DND-41 (cell line): ENCODE results near the gene MAU2.

ENCODE experiments used
- ATAC-seq: fragments of 200-7000 bp; cut with Tn5 transposase; 3 replicates; pipeline ENCODE4 v1.9.1; 2021; ENCODE audit warnings: low read depth; ENCODE audit not compliant: insufficient read depth
- DNase-seq: peaks from one replicate; pipeline ENCODE4 v3.0.0-alpha.2; 2020
- H2AFZ ChIP-seq: 2 replicates; pipeline ENCODE4 v1.6.0; 2012; ENCODE audit warnings: low read depth, low read length
- H3K27ac ChIP-seq: 2 replicates; pipeline ENCODE4 v1.5.1; 2012; ENCODE audit warnings: low read length, inconsistent platforms
- H3K27me3 ChIP-seq: fragments of 200-600 bp; sonication (generic); 2 replicates; pipeline ENCODE4 v1.6.0; 2012; ENCODE audit warnings: low read length, mild to moderate bottlenecking, inconsistent platforms; ENCODE audit not compliant: insufficient read depth, poor library complexity
- H3K36me3 ChIP-seq: 2 replicates; pipeline ENCODE4 v1.5.1; 2012; ENCODE audit warnings: low read length, inconsistent platforms; ENCODE audit not compliant: insufficient read depth
- H3K4me1 ChIP-seq: 2 replicates; pipeline ENCODE4 v1.5.1; 2012; ENCODE audit warnings: mild to moderate bottlenecking, low read length; ENCODE audit not compliant: insufficient read depth
- H3K4me2 ChIP-seq: 2 replicates; pipeline ENCODE4 v1.6.0; 2012; ENCODE audit warnings: mild to moderate bottlenecking, moderate library complexity, low read length, inconsistent platforms; ENCODE audit not compliant: insufficient read depth
- H3K4me3 ChIP-seq, 2 experiments: fragments of 200-600 bp in 1 of 2; shearing (Covaris generic) in 1 of 2; 2 replicates each; pipeline ENCODE4 v1.5.1; 2012 to 2016; ENCODE audit warnings: inconsistent platforms in 2 of 2, low read length in 2 of 2, mild to moderate bottlenecking in 2 of 2, low read depth in 1 of 2, moderate library complexity in 1 of 2
- H3K79me2 ChIP-seq: 2 replicates; pipeline ENCODE4 v1.6.0; 2012; ENCODE audit warnings: low read length, inconsistent platforms; ENCODE audit not compliant: insufficient read depth
- H3K9ac ChIP-seq: 2 replicates; pipeline ENCODE4 v1.6.0; 2012; ENCODE audit warnings: low read depth, mild to moderate bottlenecking, inconsistent platforms, low read length, moderate library complexity
- H3K9me3 ChIP-seq: 2 replicates; pipeline ENCODE4 v1.5.1; 2012; ENCODE audit warnings: low read length, moderate library complexity, mild to moderate bottlenecking, inconsistent platforms; ENCODE audit not compliant: insufficient read depth, severe bottlenecking
- H4K20me1 ChIP-seq: 2 replicates; pipeline ENCODE4 v1.6.0; 2012; ENCODE audit warnings: low read length; ENCODE audit not compliant: insufficient read depth
- CTCF ChIP-seq: IDR thresholded peaks from 2 replicates; pipeline ENCODE4 v1.5.1; 2012; ENCODE audit warnings: borderline replicate concordance, low read length, moderate library complexity, mild to moderate bottlenecking; ENCODE audit not compliant: poor library complexity, severe bottlenecking; ENCODE audit errors: extremely low read depth
- EZH2 ChIP-seq: IDR thresholded peaks from 3 replicates; pipeline ENCODE4 v1.6.1; 2012; ENCODE audit warnings: borderline replicate concordance, low read depth, mild to moderate bottlenecking, moderate library complexity, low read length, inconsistent platforms; ENCODE audit not compliant: severe bottlenecking

The MAU2 gene

GRCh38 chr19:19334989-19335344, 14.3 kb downstream of the MAU2 start:
- Histone ChIP-seq H3K27me3 (no peaks in the 10 kb centered on the region), H3K9me3 (no peaks in the 10 kb centered on the region), H3K4me1 (no peaks in the 10 kb centered on the region), H2AFZ (no peak overlapping the region), H3K4me3 (no peak overlapping the region), H4K20me1 (peaks cover 38% of the 10 kb centered on the region), H3K79me2 (peaks cover 53% of the 10 kb centered on the region), H3K9ac (no peak overlapping the region), H3K27ac (no peak overlapping the region), H3K36me3 (peaks cover 84% of the 10 kb centered on the region), H3K4me2 (no peak overlapping the region)
- no peak for ATAC-seq
- TF ChIP-seq CTCF (no peak), EZH2 (no peak)
- no peak for DNase-seq

GRCh38 chr19:19335408-19336158, 15.0 kb downstream of the MAU2 start:
- peaks cover 79% of the 10 kb centered on the region for H3K36me3 ChIP-seq
- no peak for ATAC-seq

DNA sequence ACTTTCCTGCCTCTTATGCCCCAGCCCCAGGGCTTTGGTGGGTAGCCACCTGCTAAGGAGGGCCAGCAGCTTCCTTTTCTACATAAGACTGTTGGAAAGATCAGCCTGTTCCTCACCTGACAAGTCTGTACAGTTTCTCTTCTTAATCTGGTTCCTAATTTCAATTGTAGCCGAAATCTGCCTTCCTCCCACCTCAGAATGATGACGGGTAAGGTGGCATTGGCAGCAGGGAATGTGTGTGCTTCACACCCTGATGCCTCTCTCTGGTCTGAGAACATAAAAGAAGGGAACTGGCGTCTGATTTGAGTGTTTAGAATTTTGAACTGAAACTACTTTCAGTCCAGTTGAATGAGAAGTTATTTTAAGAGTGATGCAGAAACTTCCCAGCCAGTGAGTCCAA, 16.0 kb downstream of the MAU2 start:
- Histone ChIP-seq H3K36me3 (peaks cover 84% of the 10 kb centered on the region), H3K9ac (no peak overlapping the region), H4K20me1 (peaks cover 32% of the 10 kb centered on the region), H3K27ac (no peak overlapping the region), H3K27me3 (no peaks in the 10 kb centered on the region), H3K4me2 (no peak overlapping the region), H3K4me3 (no peak overlapping the region), H3K4me1 (no peaks in the 10 kb centered on the region), H3K79me2 (peaks cover 40% of the 10 kb centered on the region), H3K9me3 (no peaks in the 10 kb centered on the region), H2AFZ (no peak overlapping the region)
- TF ChIP-seq EZH2 = no peak
- TF ChIP-seq CTCF = no peak
- no peak for DNase-seq
- ATAC-seq = no peak

More at GRCh38 chr19:19335408-19336158, 15.0 kb downstream of the MAU2 start:
- peaks cover 46% of the 10 kb centered on the region for H3K79me2 ChIP-seq
- peaks cover 33% of the 10 kb centered on the region for H4K20me1 ChIP-seq
- no peak for DNase-seq
- H3K9me3 ChIP-seq = no peaks in the 10 kb centered on the region
- no peak overlapping the region for H3K4me2 ChIP-seq
- H3K9ac ChIP-seq = no peak overlapping the region
- H3K27ac ChIP-seq = no peak overlapping the region
- TF ChIP-seq CTCF (no peak), EZH2 (no peak)
- H2AFZ ChIP-seq = no peak overlapping the region
- H3K27me3 ChIP-seq = no peaks in the 10 kb centered on the region
- no peaks in the 10 kb centered on the region for H3K4me1 ChIP-seq
- no peak overlapping the region for H3K4me3 ChIP-seq

- Histone ChIP-seq H3K4me2 (no peak overlapping the region), H3K9ac (no peak overlapping the region), H3K27me3 (no peaks in the 10 kb centered on the region), H3K4me1 (no peaks in the 10 kb centered on the region), H3K36me3 (peaks cover 85% of the 10 kb centered on the region), H3K27ac (no peak overlapping the region), H3K79me2 (peaks cover 35% of the 10 kb centered on the region), H3K9me3 (no peaks in the 10 kb centered on the region), H2AFZ (no peak overlapping the region), H4K20me1 (peaks cover 36% of the 10 kb centered on the region), H3K4me3 (no peak overlapping the region)
- no peak for DNase-seq
- no peak for TF ChIP-seq CTCF
- TF ChIP-seq EZH2 = no peak
- no peak for ATAC-seq
Observed at GRCh38 chr19:19337120-19337519, 16.5 kb downstream of the MAU2 start.
